Calu3 (cell line): Measurements from ENCODE around the gene CERT1. TPM values are rescaled to one million over a fixed set of nuclear protein-coding genes. Genes with fewer than 3 reads are reported as not detected.
A peak's percentile ranks its signal among the peaks of the same experiment; 100 is the strongest.

Experiments used
- BruUV-seq: library from RNA; stranded (reverse); fragments of 400-500 nt; replicated peaks from 2 replicates; lab custom pipeline; 2021; lab: Mats Ljungman, UMichigan
- CTCF ChIA-PET: fragments of 300-600 bp; sonication (Branson Sonifier 250); formaldehyde crosslinking; loops from one replicate; lab custom pipeline; 2022; ENCODE audit warnings: antibody characterized with exemption; lab: Charles Lee
- DNase-seq: peaks from one replicate; pipeline ENCODE4 v3.0.0; 2022
- H3K27ac Mint-ChIP-seq: one replicate; pipeline ENCODE4 v1.8.0; 2022; ENCODE audit warnings: mixed read lengths; ENCODE audit not compliant: unreplicated experiment
- H3K27me3 Mint-ChIP-seq: one replicate; pipeline ENCODE4 v1.8.0; 2022; ENCODE audit warnings: mixed read lengths; ENCODE audit not compliant: unreplicated experiment
- H3K36me3 Mint-ChIP-seq: one replicate; pipeline ENCODE4 v1.8.0; 2022; ENCODE audit warnings: mild to moderate bottlenecking, moderate library complexity, mixed read lengths; ENCODE audit not compliant: insufficient read depth, unreplicated experiment
- H3K4me1 Mint-ChIP-seq: one replicate; pipeline ENCODE4 v1.8.0; 2022; ENCODE audit warnings: mild to moderate bottlenecking, low read depth, mixed read lengths; ENCODE audit not compliant: unreplicated experiment
- H3K4me3 Mint-ChIP-seq: one replicate; pipeline ENCODE4 v1.8.0; 2022; ENCODE audit warnings: mild to moderate bottlenecking, low read depth, moderate library complexity, mixed read lengths; ENCODE audit not compliant: unreplicated experiment
- H3K9me3 Mint-ChIP-seq: one replicate; pipeline ENCODE4 v1.8.0; 2022; ENCODE audit warnings: low read depth, mixed read lengths; ENCODE audit not compliant: unreplicated experiment
- CTCF ChIP-seq: fragments of 200-600 bp; IDR thresholded peaks from one replicate; pipeline ENCODE4 v1.8.0; 2022; ENCODE audit warnings: antibody characterized with exemption; ENCODE audit not compliant: unreplicated experiment
- intact Hi-C: fragments of 100-400 bp; cut with micrococcal nuclease; formaldehyde crosslinking; loops from one replicate; pipeline ENCODE4 v1.10.0; 2022; ENCODE audit not compliant: unreplicated experiment
- total RNA-seq: library from RNA; stranded (reverse); gene quantifications from 2 replicates; pipeline ENCODE4 v1.2.3, GENCODE V29; 2022

CERT1 gene
- total RNA-seq, 1 experiment from 2014 or later, result 63.4 TPM

DNA sequence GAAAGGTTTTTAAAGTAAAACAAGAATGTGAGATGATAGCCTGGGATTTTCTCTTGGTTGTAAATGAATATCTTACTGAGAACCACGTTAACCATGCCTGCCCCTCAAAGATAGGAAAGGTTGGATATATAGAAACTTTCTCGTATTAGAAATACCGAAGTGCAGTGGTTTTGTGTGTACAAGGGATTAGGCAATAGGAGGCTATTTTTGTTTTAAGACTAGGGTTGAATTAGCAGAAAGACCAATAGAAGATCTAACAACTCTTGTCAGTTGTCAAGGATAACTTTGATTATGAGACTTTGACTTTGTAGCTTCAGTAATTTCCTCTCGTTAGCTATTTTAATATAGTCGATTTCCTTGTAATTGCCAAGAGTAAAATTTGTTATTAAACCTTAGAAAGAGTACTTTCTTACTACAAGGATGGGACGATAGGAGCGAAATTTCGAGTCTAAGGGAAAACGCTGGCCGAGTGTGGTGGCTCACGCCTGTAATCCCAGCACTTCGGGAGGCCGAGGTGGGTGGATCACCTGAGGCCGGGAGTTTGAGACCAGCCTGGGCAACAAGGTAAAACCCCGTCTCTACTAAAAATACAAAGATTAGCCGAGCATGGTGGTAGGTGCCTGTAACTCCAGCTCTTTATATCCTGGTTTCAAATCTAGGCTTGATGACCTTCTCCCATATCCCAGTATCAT lies 1.1 kb upstream of the CERT1 start:
- TSS peak; percentile 39 for BruUV-seq
- Mint-ChIP-seq H3K4me3 (peak overlapping the region; percentile 93), H3K9me3 (no peaks in the 10 kb centered on the region), H3K4me1 (peaks cover 38% of the 10 kb centered on the region), H3K36me3 (peaks cover 34% of the 10 kb centered on the region), H3K27me3 (no peaks in the 10 kb centered on the region), H3K27ac (peak overlapping the region; percentile 84)
- TF ChIP-seq CTCF, result no peak
- DNase-seq, result no peak
- intact Hi-C loops, result no loop called here
- CTCF ChIA-PET, result interaction anchor here (1.0 to 1.7 kb wide), 3 partner anchors 30 to 176 kb away, joined by 3 to 4 read pairs (median 3); partner anchors contain the start of gene HMGCR

DNA sequence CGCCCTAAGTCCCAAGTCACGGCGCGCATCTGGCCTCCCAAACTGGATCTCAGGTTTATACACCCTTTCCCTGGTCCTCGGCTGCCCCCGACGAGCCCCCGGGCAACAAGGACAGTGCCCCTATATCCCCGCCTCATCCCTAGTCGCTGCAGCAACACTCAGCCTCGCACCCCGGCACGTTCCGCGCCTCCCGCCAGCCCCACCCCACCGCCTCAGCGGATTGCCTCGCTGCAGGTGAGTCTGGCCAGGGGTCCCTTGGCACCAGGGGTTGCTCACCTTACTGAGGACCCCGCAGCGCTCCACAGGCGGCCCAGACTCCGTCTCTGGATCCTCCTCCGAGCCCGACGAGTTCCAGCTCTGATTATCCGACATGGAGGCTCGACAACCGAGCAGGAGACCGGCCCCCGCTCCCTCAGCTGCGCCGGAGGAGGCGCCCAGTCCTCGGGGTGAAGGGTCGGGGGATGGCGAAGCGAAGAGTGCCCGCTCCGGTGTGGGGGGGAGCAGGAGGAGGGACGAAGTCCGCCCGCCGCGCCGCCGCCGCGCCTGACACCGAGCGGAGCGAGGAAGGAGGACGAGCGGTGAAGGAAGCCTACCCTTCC lies 494 bp downstream of the CERT1 start:
- CTCF ChIA-PET, result interaction anchor here (0.6 to 1.5 kb wide), 4 partner anchors 33 to 174 kb away, joined by 3 read pairs; partner anchors contain the start of gene HMGCR
- Mint-ChIP-seq H3K36me3 (peaks cover 34% of the 10 kb centered on the region), H3K27me3 (no peaks in the 10 kb centered on the region), H3K4me3 (peak overlapping the region; percentile 93), H3K27ac (peak overlapping the region; percentile 84), H3K4me1 (peaks cover 41% of the 10 kb centered on the region), H3K9me3 (no peaks in the 10 kb centered on the region)
- no peak for TF ChIP-seq CTCF
- intact Hi-C loops, result loop anchor here (2.0 kb wide), 1 partner anchor 56 kb away; no protein-coding TSS in a partner anchor
- peak; percentile 59 for DNase-seq
- no TSS peak for BruUV-seq

DNA sequence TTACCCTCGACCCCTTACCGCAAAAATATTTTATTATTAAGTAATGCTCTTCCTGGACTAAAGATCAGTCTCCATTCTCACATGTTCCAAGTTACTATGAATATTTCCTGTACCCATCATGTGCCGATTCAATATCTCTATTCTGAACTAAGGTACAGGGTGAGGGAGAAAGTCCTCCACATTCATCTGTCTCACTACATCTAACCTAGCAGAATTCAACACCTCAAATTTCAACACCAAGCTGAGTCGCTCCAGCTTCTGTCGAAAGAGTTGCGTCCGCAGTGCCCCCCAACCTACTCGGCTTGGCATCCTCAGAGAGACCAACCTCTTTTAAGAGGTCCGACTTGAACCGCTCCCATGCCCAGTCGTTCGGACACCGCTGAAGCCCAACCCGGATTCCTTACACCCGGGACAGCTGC lies 1.0 kb downstream of the CERT1 start:
- peak overlapping the region; percentile 84 for H3K27ac Mint-ChIP-seq
- CTCF ChIA-PET, result interaction anchor here (0.6 to 1.5 kb wide), 3 partner anchors 33 to 158 kb away, joined by 3 read pairs; no protein-coding TSS in a partner anchor
- no peak for DNase-seq
- peak overlapping the region; percentile 93 for H3K4me3 Mint-ChIP-seq
- peaks cover 34% of the 10 kb centered on the region for H3K36me3 Mint-ChIP-seq
- H3K9me3 Mint-ChIP-seq, result no peaks in the 10 kb centered on the region
- H3K4me1 Mint-ChIP-seq, result peaks cover 41% of the 10 kb centered on the region
- no peak for TF ChIP-seq CTCF
- BruUV-seq, result no TSS peak
- no peaks in the 10 kb centered on the region for H3K27me3 Mint-ChIP-seq
- intact Hi-C loops, result loop anchor here (2.0 kb wide), 1 partner anchor 56 kb away; no protein-coding TSS in a partner anchor

DNA sequence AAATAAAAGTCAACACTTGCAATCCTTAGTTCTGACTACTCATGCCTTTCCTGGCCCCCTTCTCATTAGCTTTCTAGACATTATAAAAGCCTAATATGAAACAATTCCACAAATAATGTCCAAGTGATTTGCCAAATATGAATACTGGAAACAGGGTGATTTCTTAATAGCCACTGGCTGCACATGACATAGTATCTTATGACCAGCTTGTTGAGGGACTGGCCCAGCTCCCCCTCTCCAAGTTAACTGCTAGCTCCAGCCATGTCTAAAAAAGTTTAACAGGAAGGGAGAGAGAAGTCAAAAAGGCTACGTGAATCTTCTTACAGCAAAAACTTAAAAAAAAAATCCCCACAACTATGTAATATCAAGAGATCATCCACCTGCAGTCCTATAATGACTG lies 1.5 kb downstream of the CERT1 start:
- TSS peak; percentile 36 for BruUV-seq
- CTCF ChIA-PET, result interaction anchor here (1.0 to 1.5 kb wide), 2 partner anchors 57 to 159 kb away, joined by 3 read pairs; no protein-coding TSS in a partner anchor
- Mint-ChIP-seq H3K9me3 (no peaks in the 10 kb centered on the region), H3K27me3 (no peaks in the 10 kb centered on the region), H3K4me1 (peaks cover 44% of the 10 kb centered on the region), H3K36me3 (peaks cover 37% of the 10 kb centered on the region), H3K4me3 (peak overlapping the region; percentile 93), H3K27ac (peak overlapping the region; percentile 84)
- intact Hi-C loops, result loop anchor here (2.0 kb wide), 1 partner anchor 57 kb away; no protein-coding TSS in a partner anchor
- no peak for TF ChIP-seq CTCF
- DNase-seq, result peak; percentile 16
